22Rv1 (cell line): ENCODE results near the gene MICAL1.
A peak's percentile ranks its signal among the peaks of the same experiment; 100 is the strongest.

Experiments used
- H3K27ac ChIP-seq: fragments of 450-650 bp; 2 replicates; pipeline ENCODE4 v1.5.1; 2017
- CTCF ChIP-seq: fragments of 450-650 bp; IDR thresholded peaks from 2 replicates; pipeline ENCODE4 v1.5.1; 2017; ENCODE audit warnings: mild to moderate bottlenecking
- ZFX ChIP-seq: fragments of 450-650 bp; IDR thresholded peaks from 2 replicates; pipeline ENCODE4 v1.6.1; 2017; ENCODE audit warnings: antibody characterized with exemption, borderline replicate concordance

MICAL1 gene

GRCh38 chr6:109455437-109456110 is at the start of gene MICAL1:
Gene MICAL1, minus strand, starts transcription at chr6:109455772. Its CDS starts 1,576 bp downstream, at chr6:109454196.
- TF ChIP-seq ZFX (no peak), CTCF (peak; percentile 27)
- peak within 1 kb of the TSS; percentile 40 for H3K27ac ChIP-seq

GRCh38 chr6:109503327-109504224 is 48.0 kb upstream of the MICAL1 start:
- peak overlapping the region; percentile 11; the same call in 1 of the 2 replicates for H3K27ac ChIP-seq
- TF ChIP-seq ZFX (no peak), CTCF (no peak)

- no peak for TF ChIP-seq ZFX
- TF ChIP-seq CTCF: no peak
- no peak overlapping the region for H3K27ac ChIP-seq
Measured at GRCh38 chr6:109498936-109499335, 43.4 kb upstream of the MICAL1 start.

GRCh38 chr6:109498052-109498451 is 42.5 kb upstream of the MICAL1 start:
- TF ChIP-seq ZFX: no peak
- no peak for TF ChIP-seq CTCF
- no peak overlapping the region for H3K27ac ChIP-seq

GRCh38 chr6:109496036-109496772 is 40.6 kb upstream of the MICAL1 start:
- H3K27ac ChIP-seq: no peak overlapping the region
- TF ChIP-seq ZFX: no peak
- no peak for TF ChIP-seq CTCF

- TF ChIP-seq ZFX: no peak
- TF ChIP-seq CTCF: no peak
- no peak overlapping the region for H3K27ac ChIP-seq
Measured at GRCh38 chr6:109493865-109494264, 38.3 kb upstream of the MICAL1 start.
